HG03565 (cell line): Measurements from ENCODE around the gene METTL15.
"Not testable (repeated sequence)": the region's sequence is repeated elsewhere in the genome, so short reads cannot be mapped to it uniquely, and the experiment has no call there.

ENCODE experiments used
- ATAC-seq: cut with Tn5 transposase; IDR thresholded peaks from one replicate; pipeline ENCODE4 v1.9.1; 2021; ENCODE audit warnings: mild to moderate bottlenecking, moderate library complexity; ENCODE audit not compliant: unreplicated experiment

The METTL15 gene

GRCh38 chr11:28195449-28195848 lies 87.3 kb downstream of the METTL15 start:
- ATAC-seq = no peak

- no peak for ATAC-seq
Observed at GRCh38 chr11:28209906-28210305, 101.7 kb downstream of the METTL15 start.

GRCh38 chr11:28222063-28222462 lies 113.9 kb downstream of the METTL15 start:
- not testable (repeated sequence) for ATAC-seq

GRCh38 chr11:28223577-28223976 lies 115.4 kb downstream of the METTL15 start:
- peak; percentile 79 for ATAC-seq

GRCh38 chr11:28223994-28224393 lies 115.8 kb downstream of the METTL15 start:
- ATAC-seq = peak; percentile 23

GRCh38 chr11:28227460-28227859 lies 119.3 kb downstream of the METTL15 start:
- no peak for ATAC-seq

- ATAC-seq = no peak
Observed at GRCh38 chr11:28228196-28228895, 120.2 kb downstream of the METTL15 start.

GRCh38 chr11:28231475-28231874 lies 123.3 kb downstream of the METTL15 start:
- no peak for ATAC-seq

GRCh38 chr11:28232649-28233048 lies 124.5 kb downstream of the METTL15 start:
- ATAC-seq = no peak

- no peak for ATAC-seq
Observed at GRCh38 chr11:28241760-28242159, 133.6 kb downstream of the METTL15 start.

- ATAC-seq = no peak
Observed at GRCh38 chr11:28242596-28242995, 134.4 kb downstream of the METTL15 start.

GRCh38 chr11:28243061-28243460 lies 134.9 kb downstream of the METTL15 start:
- no peak for ATAC-seq

- ATAC-seq = no peak
Observed at GRCh38 chr11:28243581-28243980, 135.4 kb downstream of the METTL15 start.

GRCh38 chr11:28245131-28245530 lies 136.9 kb downstream of the METTL15 start:
- ATAC-seq = no peak

- ATAC-seq = no peak
Observed at GRCh38 chr11:28250192-28250591, 142.0 kb downstream of the METTL15 start.

GRCh38 chr11:28251257-28251656 lies 143.1 kb downstream of the METTL15 start:
- ATAC-seq = no peak

- no peak for ATAC-seq
Observed at GRCh38 chr11:28257761-28258160, 149.6 kb downstream of the METTL15 start.

GRCh38 chr11:28259177-28259843 lies 151.1 kb downstream of the METTL15 start:
- ATAC-seq = peak; percentile 71

GRCh38 chr11:28268925-28269324 lies 160.7 kb downstream of the METTL15 start:
- ATAC-seq = no peak

- no peak for ATAC-seq
Observed at GRCh38 chr11:28269586-28269985, 161.4 kb downstream of the METTL15 start.

GRCh38 chr11:28272247-28272646 lies 164.1 kb downstream of the METTL15 start:
- ATAC-seq = not testable (repeated sequence)

- no peak for ATAC-seq
Observed at GRCh38 chr11:28274216-28274615, 166.0 kb downstream of the METTL15 start.
